Stimulated activated CD4-positive, alpha-beta T cell treated with anti-CD3 and anti-CD28 coated beads, Interleukin-1b, Interleukin-23, amount 100 ng/mL, for 4 hours (primary cell): ENCODE measurements around the gene GLIPR1L1.
A peak's percentile ranks its signal among the peaks of the same experiment; 100 is the strongest.

Source experiments
- DNase-seq, 2 donors: peaks; one replicate each; pipeline ENCODE4 v3.0.0-alpha.2; 2020; ENCODE audit warnings: low read depth in 2 of 2

Gene GLIPR1L1

GRCh38 chr12:75349946-75350345 lies 15.5 kb downstream of the GLIPR1L1 start:
- DNase-seq = no peak

GRCh38 chr12:75350413-75350812 lies 15.9 kb downstream of the GLIPR1L1 start:
- DNase-seq = no peak

GRCh38 chr12:75354011-75354410 lies 19.5 kb downstream of the GLIPR1L1 start:
- DNase-seq = no peak

- DNase-seq = no peak
Measured at GRCh38 chr12:75360920-75361319, 26.4 kb downstream of the GLIPR1L1 start.

- DNase-seq = no peak
Measured at GRCh38 chr12:75361408-75361807, 26.9 kb downstream of the GLIPR1L1 start.

- no peak for DNase-seq
Measured at GRCh38 chr12:75364919-75365318, 30.4 kb downstream of the GLIPR1L1 start.

GRCh38 chr12:75366629-75367028 lies 32.2 kb downstream of the GLIPR1L1 start:
- no peak for DNase-seq

- DNase-seq = no peak
Measured at GRCh38 chr12:75374971-75375370, 40.5 kb downstream of the GLIPR1L1 start.

- DNase-seq = no peak
Measured at GRCh38 chr12:75378354-75378753, 43.9 kb downstream of the GLIPR1L1 start.

- DNase-seq = no peak
Measured at GRCh38 chr12:75389061-75389460, 54.6 kb downstream of the GLIPR1L1 start.

GRCh38 chr12:75389706-75390105 lies 55.2 kb downstream of the GLIPR1L1 start:
- DNase-seq = no peak

- no peak for DNase-seq
Measured at GRCh38 chr12:75390156-75390898, 55.9 kb downstream of the GLIPR1L1 start.

- DNase-seq = peak; percentile 75 to 83
Measured at GRCh38 chr12:75390899-75391538, 56.5 kb downstream of the GLIPR1L1 start, which contains the start of gene GLIPR1L2. GLIPR1L2 (plus strand) TSS chr12:75391089; CDS start chr12:75391117, 28 bp downstream.

- DNase-seq = no peak
Measured at GRCh38 chr12:75404231-75404630, 69.8 kb downstream of the GLIPR1L1 start.

- DNase-seq = no peak
Measured at GRCh38 chr12:75407683-75408082, 73.2 kb downstream of the GLIPR1L1 start.

GRCh38 chr12:75409830-75410229 lies 75.4 kb downstream of the GLIPR1L1 start:
- no peak for DNase-seq

- no peak for DNase-seq
Measured at GRCh38 chr12:75414671-75415070, 80.2 kb downstream of the GLIPR1L1 start.

- DNase-seq = no peak
Measured at GRCh38 chr12:75419841-75420240, 85.4 kb downstream of the GLIPR1L1 start.
